Tibial nerve (tissue), 4 donors: ENCODE data around the gene STON2. TPM values are rescaled to one million over a fixed set of nuclear protein-coding genes. Genes with fewer than 3 reads are reported as not detected.

ENCODE experiments used
- DNase-seq, 2 donors: peaks; one replicate each; pipeline ENCODE4 v3.0.0-alpha.2; 2019; ENCODE audit warnings: low spot score in 2 of 2
- H3K27ac ChIP-seq, 4 donors: fragments of 200-600 bp; sonication (generic) in 3 of 4; one replicate each; pipeline ENCODE4 v1.5.1; 2017 to 2019; ENCODE audit warnings: mild to moderate bottlenecking in 1 of 4
- H3K27me3 ChIP-seq, 2 donors: fragments of 200-600 bp; sonication (generic) in 1 of 2; one replicate each; pipeline versions ENCODE4 v1.5.1 to v1.6.0; 2017 to 2019
- H3K36me3 ChIP-seq, 3 donors: fragments of 200-600 bp; sonication (generic); one replicate each; pipeline ENCODE4 v1.5.1; 2018 to 2019
- H3K4me1 ChIP-seq, 4 donors: fragments of 200-600 bp; sonication (generic) in 3 of 4; one replicate each; pipeline ENCODE4 v1.5.1; 2017 to 2019
- H3K4me3 ChIP-seq, 4 donors: fragments of 200-600 bp; sonication (generic) in 3 of 4; one replicate each; pipeline ENCODE4 v1.5.1; 2017 to 2019; ENCODE audit warnings: mild to moderate bottlenecking in 1 of 4, moderate library complexity in 1 of 4
- H3K9me3 ChIP-seq, 4 donors: fragments of 200-600 bp; sonication (generic) in 3 of 4; one replicate each; pipeline ENCODE4 v1.5.1; 2017 to 2019
- CTCF ChIP-seq, 5 experiments: fragments of 200-600 bp in 3 of 5; fragments of 450-650 bp in 2 of 5; sonication (generic) in 3 of 5; IDR thresholded peaks; one replicate each; pipeline ENCODE4 v1.5.1; 2016 to 2019; ENCODE audit warnings: antibody characterized with exemption in 5 of 5, mild to moderate bottlenecking in 3 of 5, moderate library complexity in 2 of 5
- EP300 ChIP-seq, 2 donors: sonication (generic); formaldehyde crosslinking; IDR thresholded peaks; one replicate each; pipeline ENCODE4 v1.6.1; 2017; ENCODE audit warnings: antibody characterized with exemption in 2 of 2, mild to moderate bottlenecking in 1 of 2
- POLR2A ChIP-seq, 2 donors: fragments of 450-650 bp; IDR thresholded peaks; one replicate each; pipeline ENCODE4 v1.6.1; 2017; ENCODE audit warnings: antibody characterized with exemption in 2 of 2, mild to moderate bottlenecking in 2 of 2, moderate library complexity in 2 of 2
- WGBS, 2 donors: methylation state at CpG; one replicate each; pipeline ENCODE4 v1.1.5; 2018; 5-methylcytosine and 5-hydroxymethylcytosine counted together
- total RNA-seq, 4 donors: library from RNA; depleted of rRNA; stranded (reverse); fragments of >200 nt; gene quantifications; one replicate each; pipeline ENCODE4 v1.1.0, GENCODE V29; 2016

Gene STON2
- total RNA-seq, 4 donors from 2014 or later, result 21.6 to 62.0 (median 34.7) TPM

- Histone ChIP-seq H3K27me3 (no peaks in the 10 kb centered on the region), H3K36me3 (no peaks in the 10 kb centered on the region), H3K4me3 (no peak overlapping the region), H3K9me3 (no peaks in the 10 kb centered on the region), H3K4me1 (peaks cover 0 to 21% (median 5%) of the 10 kb centered on the region in 4 donors), H3K27ac (no peak overlapping the region)
- no peak for DNase-seq
- 70 to 78% methylated on average over 9 of the region's 9 CpGs for WGBS, 2 donors
- no peak for TF ChIP-seq CTCF (IDR thresholded peaks at IDR 0.05)
- TF ChIP-seq EP300 (IDR thresholded peaks at IDR 0.05), result no peak
These were observed 46.3 kb upstream of the STON2 start for GRCh38 chr14:81446279-81447007.

GRCh38 chr14:81441626-81442134 is 41.6 kb upstream of the STON2 start:
- WGBS, 2 donors, result 52 to 56% methylated on average over 5 of the region's 5 CpGs
- TF ChIP-seq EP300 (IDR thresholded peaks at IDR 0.05) (no peak), POLR2A (IDR thresholded peaks at IDR 0.05) (no peak), CTCF (IDR thresholded peaks at IDR 0.05) (no peak)
- H3K4me3 ChIP-seq, result no peak overlapping the region
- DNase-seq, result no peak
- no peaks in the 10 kb centered on the region for H3K36me3 ChIP-seq
- H3K27me3 ChIP-seq, result peaks cover 0 to 11% of the 10 kb centered on the region in 2 donors
- H3K9me3 ChIP-seq, result no peaks in the 10 kb centered on the region
- peaks cover 0 to 6% (median 1%) of the 10 kb centered on the region in 4 donors for H3K4me1 ChIP-seq
- no peak overlapping the region for H3K27ac ChIP-seq

- peaks cover 0 to 16% of the 10 kb centered on the region in 2 donors for H3K27me3 ChIP-seq
- 78 to 81% methylated on average over 3 of the region's 3 CpGs for WGBS, 2 donors
These were observed 39.9 kb upstream of the STON2 start for GRCh38 chr14:81440041-81440440.

GRCh38 chr14:81437244-81437643 is 37.1 kb upstream of the STON2 start:
- Histone ChIP-seq H3K36me3 (no peaks in the 10 kb centered on the region), H3K27me3 (peaks cover 0 to 16% of the 10 kb centered on the region in 2 donors), H3K4me3 (no peak overlapping the region), H3K9me3 (no peaks in the 10 kb centered on the region), H3K27ac (no peak overlapping the region), H3K4me1 (peaks cover 0 to 28% (median 2%) of the 10 kb centered on the region in 4 donors)
- 34 to 42% methylated on average over 4 of the region's 4 CpGs for WGBS, 2 donors
- no peak for DNase-seq
- TF ChIP-seq POLR2A (IDR thresholded peaks at IDR 0.05) (no peak), CTCF (IDR thresholded peaks at IDR 0.05) (no peak), EP300 (IDR thresholded peaks at IDR 0.05) (no peak)

More at GRCh38 chr14:81440041-81440440, 39.9 kb upstream of the STON2 start:
- no peak for DNase-seq
- Histone ChIP-seq H3K9me3 (no peaks in the 10 kb centered on the region), H3K4me1 (peaks cover 0 to 17% (median 2%) of the 10 kb centered on the region in 4 donors), H3K27ac (no peak overlapping the region), H3K36me3 (no peaks in the 10 kb centered on the region), H3K4me3 (no peak overlapping the region)
- TF ChIP-seq CTCF (IDR thresholded peaks at IDR 0.05), result no peak
- no peak for TF ChIP-seq POLR2A (IDR thresholded peaks at IDR 0.05)
- no peak for TF ChIP-seq EP300 (IDR thresholded peaks at IDR 0.05)
